Keratinocyte (primary cell): ENCODE data around the gene DEXI. TPM values are rescaled to one million over a fixed set of nuclear protein-coding genes. Genes with fewer than 3 reads are reported as not detected.

Experiments used
- DNase-seq: peaks from one replicate; pipeline ENCODE4 v3.0.0-alpha.2; 2011; ENCODE audit warnings: low read depth, missing footprints, low spot score
- FAIRE-seq: peaks from 2 replicates; lab custom pipeline; 2011; peaks lifted over from hg19 to GRCh38; lab: Jason Lieb, UNC
- H2AFZ ChIP-seq: 2 replicates; pipeline ENCODE4 v1.6.0; 2012; ENCODE audit warnings: low read length, control low read depth, inconsistent platforms; ENCODE audit not compliant: control insufficient read depth
- H3K27ac ChIP-seq: 2 replicates; pipeline ENCODE4 v1.5.1; 2011; ENCODE audit warnings: low read length; ENCODE audit not compliant: control insufficient read depth, insufficient read depth
- H3K27me3 ChIP-seq: 3 replicates; pipeline ENCODE4 v1.6.0; 2011; ENCODE audit warnings: low read length; ENCODE audit not compliant: control insufficient read depth, insufficient read depth; ENCODE audit errors: extremely low read depth
- H3K36me3 ChIP-seq, 2 experiments: 2 replicates in 1 of 2; 3 replicates in 1 of 2; pipeline ENCODE4 v1.5.1; 2011; ENCODE audit warnings: low read length in 2 of 2, mild to moderate bottlenecking in 1 of 2; ENCODE audit not compliant: control insufficient read depth in 2 of 2, insufficient read depth in 2 of 2; ENCODE audit errors: extremely low read depth in 1 of 2
- H3K4me1 ChIP-seq: 3 replicates; pipeline ENCODE4 v1.5.1; 2011; ENCODE audit warnings: low read length; ENCODE audit not compliant: control insufficient read depth, insufficient read depth; ENCODE audit errors: extremely low read depth
- H3K4me2 ChIP-seq: 3 replicates; pipeline ENCODE4 v1.6.0; 2011; ENCODE audit warnings: low read depth, low read length; ENCODE audit not compliant: control insufficient read depth, insufficient read depth; ENCODE audit errors: extremely low read depth
- H3K4me3 ChIP-seq, 3 experiments: fragments of 200-600 bp in 1 of 3; sonication (generic) in 1 of 3; 2 replicates in 2 of 3; 3 replicates in 1 of 3; pipeline ENCODE4 v1.5.1; 2011 to 2016; ENCODE audit warnings: low read length in 3 of 3, mild to moderate bottlenecking in 3 of 3, control low read depth in 2 of 3, inconsistent platforms in 1 of 3, low read depth in 1 of 3, mixed read lengths in 1 of 3, mixed run types in 1 of 3, moderate library complexity in 1 of 3; ENCODE audit not compliant: control insufficient read depth in 2 of 3, insufficient read depth in 2 of 3; ENCODE audit errors: extremely low read depth in 1 of 3
- H3K79me2 ChIP-seq: 2 replicates; pipeline ENCODE4 v1.6.0; 2012; ENCODE audit warnings: low read length; ENCODE audit not compliant: control insufficient read depth, insufficient read depth
- H3K9ac ChIP-seq: 3 replicates; pipeline ENCODE4 v1.6.0; 2011; ENCODE audit warnings: low read length; ENCODE audit not compliant: control insufficient read depth, insufficient read depth; ENCODE audit errors: extremely low read depth
- H3K9me1 ChIP-seq: 3 replicates; pipeline ENCODE4 v1.6.0; 2011; ENCODE audit warnings: low read length; ENCODE audit not compliant: control insufficient read depth, insufficient read depth; ENCODE audit errors: extremely low read depth
- H3K9me3 ChIP-seq: 2 replicates; pipeline ENCODE4 v1.5.1; 2012; ENCODE audit warnings: low read depth, low read length; ENCODE audit not compliant: control insufficient read depth
- H4K20me1 ChIP-seq: 3 replicates; pipeline ENCODE4 v1.6.0; 2011; ENCODE audit warnings: low read length; ENCODE audit not compliant: control insufficient read depth, insufficient read depth; ENCODE audit errors: extremely low read depth
- CTCF ChIP-seq, 3 experiments: IDR thresholded peaks in 1 of 3; conservative IDR thresholded peaks in 1 of 3; optimal IDR thresholded peaks in 1 of 3; 2 replicates in 2 of 3; 3 replicates in 1 of 3; pipeline versions ENCODE3 to v1.5.1; 2011; ENCODE audit warnings: low read length in 3 of 3, mild to moderate bottlenecking in 3 of 3, moderate library complexity in 2 of 3, control low read depth in 1 of 3, inconsistent platforms in 1 of 3; ENCODE audit not compliant: insufficient read depth in 2 of 3; ENCODE audit errors: extremely low read depth in 1 of 3
- EZH2 ChIP-seq: IDR thresholded peaks from one replicate; pipeline ENCODE4 v1.6.1; 2012; ENCODE audit warnings: inconsistent platforms, mild to moderate bottlenecking, low read length, moderate library complexity
- dilution Hi-C: fragments of 300-500 bp; cut with MboI; formaldehyde crosslinking; loops from one replicate; pipeline ENCODE4 v1.7.0; 2020; ENCODE audit warnings: low sequenced_read_pairs; ENCODE audit not compliant: extremely low pct_ligation_motif_present
- polyA plus RNA-seq, 5 experiments: library from polyadenylated mRNA; depleted of rRNA in 3 of 5; stranded (reverse) in 3 of 5; stranded (forward) in 1 of 5; unstranded in 1 of 5; fragments of >200 nt; gene quantifications; 1 replicate in 1 of 5; 2 replicates in 3 of 5; 3 replicates in 1 of 5; pipeline versions ENCODE4 v1.2.1 to v1.2.3, GENCODE V29; 2011 to 2012; ENCODE audit warnings: missing spikeins in 2 of 5, low read depth in 1 of 5, low replicate concordance in 1 of 5

Gene DEXI
- polyA plus RNA-seq, 1 donor (not counting 4 experiments of a cell fraction or from before 2014, with no cell fraction given): 25.9 TPM

- DNase-seq (no peak), FAIRE-seq (no peak)
- no peak overlapping the region for H3K27ac ChIP-seq
- H3K79me2 ChIP-seq: no peaks in the 10 kb centered on the region
- TF ChIP-seq CTCF (optimal IDR thresholded peaks at IDR 0.05 in 1 of 3, IDR thresholded peaks at IDR 0.05 in 1 of 3, conservative IDR thresholded peaks at IDR 0.05 in 1 of 3; ENCODE audit: extremely low read depth in 1 of 3, insufficient read depth in 2 of 3, low read length in 3 of 3) (no peak), EZH2 (no peak)
- dilution Hi-C loops: loop anchor here (25.0 kb wide), 1 partner anchor 170 kb away; the partner anchor contains the start of gene NUBP1
- H3K4me3 ChIP-seq: no peak overlapping the region
- H3K9ac ChIP-seq: no peak overlapping the region
- H3K9me3 ChIP-seq: peaks cover 3% of the 10 kb centered on the region
- H2AFZ ChIP-seq: no peak overlapping the region
- no peaks in the 10 kb centered on the region for H3K4me1 ChIP-seq
- H3K4me2 ChIP-seq: no peak overlapping the region
- H3K36me3 ChIP-seq: no peaks in the 10 kb centered on the region
- H4K20me1 ChIP-seq: no peaks in the 10 kb centered on the region
- H3K9me1 ChIP-seq: no peaks in the 10 kb centered on the region
- no peaks in the 10 kb centered on the region for H3K27me3 ChIP-seq
Measured at GRCh38 chr16:10907757-10908045, 34.6 kb downstream of the DEXI start.

- no peak for TF ChIP-seq CTCF (optimal IDR thresholded peaks at IDR 0.05 in 1 of 3, IDR thresholded peaks at IDR 0.05 in 1 of 3, conservative IDR thresholded peaks at IDR 0.05 in 1 of 3; ENCODE audit: extremely low read depth in 1 of 3, insufficient read depth in 2 of 3, low read length in 3 of 3)
- no peak for TF ChIP-seq EZH2
- Histone ChIP-seq H2AFZ (no peak overlapping the region), H4K20me1 (no peaks in the 10 kb centered on the region), H3K4me3 (no peak overlapping the region), H3K27ac (no peak overlapping the region), H3K27me3 (no peaks in the 10 kb centered on the region), H3K4me2 (no peak overlapping the region), H3K4me1 (no peaks in the 10 kb centered on the region), H3K9me3 (peaks cover 3% of the 10 kb centered on the region), H3K36me3 (no peaks in the 10 kb centered on the region), H3K9me1 (no peaks in the 10 kb centered on the region), H3K79me2 (no peaks in the 10 kb centered on the region), H3K9ac (no peak overlapping the region)
- no peak for FAIRE-seq
- no peak for DNase-seq
- dilution Hi-C loops: loop anchor here (25.0 kb wide), 1 partner anchor 170 kb away; the partner anchor contains the start of gene NUBP1
Measured at GRCh38 chr16:10906914-10907756, 35.1 kb downstream of the DEXI start.
